ENCODE measurements around the gene CYP2E1.

DNA sequence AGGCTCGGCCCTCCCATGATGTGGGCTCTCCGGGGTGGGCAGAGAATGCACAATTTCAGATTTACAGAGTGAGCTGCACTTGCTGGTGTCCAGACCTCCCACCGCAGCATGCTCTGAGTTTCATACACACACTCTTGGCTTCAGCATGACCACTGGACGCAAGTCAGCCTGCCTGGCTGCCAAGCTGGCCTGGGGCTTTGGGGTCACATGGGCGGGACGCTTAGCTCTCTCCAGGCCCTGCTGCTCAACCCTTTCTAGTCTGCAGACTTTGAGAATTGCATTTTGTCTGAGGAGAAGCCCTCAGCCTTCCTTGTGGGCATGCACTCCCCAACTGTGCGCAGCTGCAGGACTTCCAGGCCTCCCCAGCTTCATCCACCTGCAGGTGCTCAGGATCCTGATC is 5.7 kb downstream of the CYP2E1 start:
- TF ChIP-seq CTCF (IDR thresholded peaks at IDR 0.05) = no peak
- no peak for TF ChIP-seq POLR2A (IDR thresholded peaks at IDR 0.05)

Measured in esophagus squamous epithelium (tissue), 4 donors.